GM18505 (cell line): ENCODE measurements around the gene CDAN1.

Experiments
- ATAC-seq: cut with Tn5 transposase; IDR thresholded peaks from one replicate; pipeline ENCODE4 v1.9.1; 2021; ENCODE audit not compliant: unreplicated experiment
- POLR2A ChIP-seq: IDR thresholded peaks from 4 replicates; pipeline ENCODE4 v1.6.1; 2011; ENCODE audit warnings: borderline replicate concordance; ENCODE audit not compliant: insufficient read depth, insufficient read length; ENCODE audit errors: extremely low read depth

CDAN1 gene

DNA sequence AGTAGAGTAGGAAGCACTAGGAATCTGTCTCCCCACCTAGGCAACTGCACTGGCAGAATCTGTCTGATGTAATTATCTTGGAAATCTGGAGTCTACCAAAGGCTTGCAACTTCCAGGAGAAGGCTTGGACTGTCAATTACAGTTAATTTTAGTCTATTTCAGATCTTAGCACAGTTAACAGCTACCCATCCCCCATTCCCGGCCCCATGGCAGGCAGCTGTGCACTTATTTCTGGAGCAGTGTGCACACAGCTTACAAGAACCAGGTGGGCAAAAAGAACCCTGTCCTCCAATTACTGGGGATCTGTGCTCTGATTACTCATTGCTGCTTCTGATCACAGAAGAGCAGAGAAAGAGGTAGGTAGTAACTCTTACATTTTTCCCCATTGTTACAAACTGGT lies 12.3 kb upstream of the CDAN1 start:
- ATAC-seq, result no peak

DNA sequence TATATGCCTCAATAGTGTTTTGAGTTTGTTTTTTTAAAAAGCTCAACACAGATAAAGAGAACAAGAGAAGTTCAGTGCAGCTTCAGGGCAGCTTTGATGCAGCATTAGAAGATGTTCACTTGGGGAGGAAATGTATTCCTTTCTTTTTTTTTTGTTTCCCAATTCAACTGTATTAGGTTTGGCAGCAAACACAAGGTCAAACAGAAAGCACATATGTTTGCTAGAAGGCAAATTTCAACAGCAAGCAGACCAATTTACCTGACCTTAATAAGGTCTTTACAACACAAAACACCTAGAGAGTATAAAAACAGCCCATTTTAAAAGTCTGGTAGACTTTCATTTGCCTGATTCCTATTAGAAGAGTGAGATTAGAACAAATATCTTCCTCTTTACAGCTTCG lies 7.3 kb upstream of the CDAN1 start:
- TF ChIP-seq POLR2A, result no peak
- ATAC-seq, result no peak

More for the DNA sequence above, 12.3 kb upstream of the CDAN1 start:
- TF ChIP-seq POLR2A, result no peak

DNA sequence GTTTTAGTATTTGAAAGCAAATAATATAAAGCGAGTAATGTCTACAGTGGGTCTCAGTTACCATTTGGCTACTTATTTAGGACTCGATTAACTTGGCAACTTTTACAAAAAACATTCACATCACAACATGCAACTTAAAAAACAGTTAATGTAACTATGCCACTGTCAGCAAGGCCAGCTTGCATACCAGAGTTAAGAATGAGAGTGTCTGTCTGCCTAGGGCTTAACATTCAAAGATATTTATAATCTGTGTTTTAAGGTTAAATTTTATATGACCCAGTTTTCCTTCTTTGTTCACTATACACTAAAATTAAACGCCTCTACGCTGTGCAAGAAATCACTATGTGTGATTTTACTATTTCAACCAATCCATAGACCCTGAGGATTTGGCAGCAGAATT lies 5.2 kb upstream of the CDAN1 start:
- no peak for TF ChIP-seq POLR2A
- no peak for ATAC-seq

DNA sequence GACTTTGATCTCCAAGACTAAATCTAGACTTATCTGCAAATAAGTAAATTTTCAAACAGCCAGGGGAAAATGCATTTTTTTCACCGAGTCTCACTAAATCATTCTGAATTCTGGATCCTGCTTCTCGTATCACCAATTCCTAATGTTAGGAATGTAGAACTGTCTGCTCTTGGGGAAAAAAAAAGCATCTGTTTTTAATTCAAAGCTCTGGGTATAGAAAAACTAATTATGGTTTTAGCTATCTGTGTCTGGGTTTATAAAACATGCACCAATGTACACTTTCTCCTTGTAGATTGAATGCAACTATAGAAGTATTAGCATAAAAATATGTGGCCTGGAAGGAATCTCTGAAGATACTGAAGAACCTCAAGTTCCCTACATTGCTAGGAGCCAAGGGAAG lies 4.8 kb upstream of the CDAN1 start:
- no peak for TF ChIP-seq POLR2A
- ATAC-seq, result no peak

DNA sequence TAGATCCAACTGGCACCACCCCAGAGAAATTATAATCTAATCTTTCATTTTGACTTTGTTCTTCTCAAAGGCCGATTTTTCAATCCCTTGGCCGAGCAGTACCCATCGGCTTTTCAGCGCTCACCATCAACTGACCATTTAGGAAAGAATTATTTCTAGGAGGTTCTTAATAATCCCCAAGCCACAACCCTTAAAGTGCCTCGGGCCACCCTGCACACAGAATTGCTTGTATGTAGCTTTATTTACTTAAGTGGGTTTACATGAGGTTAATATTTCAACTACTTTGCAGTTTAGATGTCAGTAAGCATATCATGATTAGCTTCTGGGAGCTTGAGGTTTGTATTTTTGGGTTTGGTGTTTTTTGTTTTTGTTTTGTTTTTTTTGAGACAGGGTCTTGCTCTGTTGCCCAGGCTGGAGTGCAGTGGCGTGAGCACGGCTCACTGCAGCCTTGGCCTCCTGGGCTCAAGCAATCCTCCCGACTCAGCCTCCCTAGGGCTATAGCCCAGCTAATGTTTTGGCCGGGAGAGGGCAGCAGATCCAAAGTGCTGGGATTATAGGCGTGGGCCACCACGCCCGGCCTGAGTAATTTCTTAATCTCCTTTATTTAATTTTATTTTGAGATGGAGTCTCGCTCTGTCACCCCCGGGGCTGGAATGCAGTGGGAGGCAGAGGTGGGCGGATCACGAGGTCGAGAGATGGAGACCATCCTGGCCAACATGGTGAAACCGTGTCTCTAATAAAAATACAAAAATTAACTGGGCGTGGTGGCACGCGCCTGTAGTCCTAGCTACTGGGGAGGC lies 801 bp upstream of the CDAN1 start:
- ATAC-seq, result no peak
- TF ChIP-seq POLR2A, result no peak

DNA sequence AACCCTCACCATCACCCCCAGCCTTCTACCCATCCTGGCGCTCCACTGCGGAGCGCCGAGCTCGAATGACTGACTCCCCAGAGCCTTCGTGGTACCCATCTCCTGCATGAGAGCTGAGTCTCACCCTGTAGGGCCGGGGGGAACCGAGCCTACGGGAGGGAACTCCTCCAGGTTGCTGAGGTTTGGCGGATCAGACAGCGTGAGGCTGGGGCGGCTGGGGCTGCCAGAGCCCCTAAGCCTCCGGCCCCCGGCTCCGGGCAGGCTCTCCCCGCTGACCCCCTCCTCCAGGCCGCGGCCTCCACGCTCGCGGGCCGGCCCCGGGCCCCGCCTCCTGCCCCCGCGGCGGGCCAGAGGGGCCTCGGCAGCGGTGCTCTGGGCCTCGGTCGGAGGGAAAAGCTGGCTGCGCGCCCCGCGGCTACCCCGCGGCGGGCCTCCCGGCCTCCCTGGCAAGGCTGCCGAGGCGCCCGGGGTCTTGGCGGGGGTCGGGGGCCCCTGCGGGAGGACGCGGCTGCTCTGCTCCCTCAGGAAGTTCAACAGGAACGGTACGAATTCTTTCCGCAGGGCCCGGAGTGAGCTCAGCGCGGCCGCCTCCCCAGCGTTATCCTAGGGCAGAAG lies 643 bp downstream of the CDAN1 start:
- TF ChIP-seq POLR2A, result no peak
- peak; percentile 38 for ATAC-seq

DNA sequence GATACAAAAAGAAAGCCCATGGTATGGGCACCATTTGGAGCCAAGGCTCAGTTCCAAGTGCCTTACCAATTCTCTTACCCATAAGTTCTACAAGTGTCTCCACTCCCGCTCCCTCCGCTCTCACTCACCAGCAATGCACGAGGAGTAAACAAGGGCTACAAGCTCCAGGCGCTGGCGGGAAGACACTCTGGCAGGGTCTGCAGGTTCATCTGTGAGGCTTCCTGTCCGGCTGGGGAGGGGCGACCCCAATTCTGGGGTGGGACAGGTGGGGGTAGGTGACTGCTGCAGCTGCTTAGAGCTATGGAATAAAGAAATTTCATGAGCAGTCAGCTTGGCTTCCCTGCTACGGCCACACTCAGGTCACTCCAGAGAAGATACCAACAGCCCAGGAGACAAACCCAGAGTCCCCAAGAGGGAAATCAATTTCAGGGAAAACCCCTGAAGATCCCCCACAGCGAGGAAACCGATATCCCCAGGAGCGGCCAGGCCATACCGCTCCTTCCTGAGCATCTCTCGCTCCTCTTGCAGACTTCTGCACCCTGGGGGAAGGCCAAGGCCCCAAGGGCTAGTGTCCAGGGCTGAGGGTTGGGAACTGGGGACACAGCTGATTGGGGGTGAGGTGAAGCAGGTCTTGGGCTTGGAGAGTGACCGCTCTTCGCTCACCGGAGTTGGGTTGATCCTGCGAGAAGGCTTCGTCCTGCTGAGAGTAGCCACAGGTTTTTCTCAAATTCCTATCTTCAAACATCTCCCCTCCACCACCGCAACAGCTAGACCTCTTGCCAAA lies 1.4 kb downstream of the CDAN1 start:
- no peak for TF ChIP-seq POLR2A
- no peak for ATAC-seq

DNA sequence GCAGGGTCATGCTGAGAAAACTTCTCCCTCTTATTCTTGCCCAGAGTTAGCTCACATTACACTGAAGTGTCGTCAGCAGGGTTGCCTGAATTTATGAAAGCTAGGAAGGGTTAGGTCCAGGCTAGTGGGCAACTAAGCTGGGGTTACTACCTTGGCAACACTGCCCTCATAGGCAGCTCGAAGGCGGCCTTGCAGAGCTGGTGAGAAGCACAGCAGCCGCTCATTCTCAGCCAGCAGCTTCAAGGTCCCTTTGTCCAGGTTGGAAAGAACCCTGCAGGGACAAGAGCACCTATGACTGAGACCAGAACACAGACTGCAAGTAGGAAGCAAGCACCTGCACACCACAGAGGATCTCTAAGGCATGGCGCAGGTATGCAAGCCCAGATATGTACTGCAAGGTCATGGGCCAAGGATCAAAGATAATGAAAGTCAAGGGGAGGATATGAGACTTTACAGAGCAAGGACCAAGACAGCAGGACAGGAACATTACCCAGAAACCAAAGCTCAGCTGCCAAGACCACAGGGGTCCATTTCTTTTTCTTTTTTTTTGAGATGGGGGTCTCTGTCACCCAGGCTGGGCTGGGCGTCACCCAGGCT lies 2.8 kb downstream of the CDAN1 start:
- TF ChIP-seq POLR2A, result no peak
- ATAC-seq, result no peak

DNA sequence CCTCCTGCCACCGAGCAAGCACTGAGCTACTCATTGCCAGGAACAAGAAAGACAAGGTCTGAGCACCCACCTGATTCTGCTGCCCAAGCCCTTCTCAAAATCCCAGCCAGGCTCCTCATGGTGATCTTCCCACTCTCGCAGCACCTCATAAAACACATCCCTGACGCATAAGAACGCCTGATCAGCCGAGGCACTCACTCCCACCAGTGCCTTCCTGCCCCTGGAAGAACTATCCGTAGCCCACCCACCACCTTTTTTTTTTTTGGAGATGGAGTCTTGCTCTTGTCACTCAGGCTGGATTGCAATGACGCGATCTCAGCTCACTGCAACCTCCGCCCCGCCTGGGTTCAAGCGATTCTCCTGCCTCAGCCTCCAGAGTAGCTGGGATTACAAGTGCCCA lies 3.9 kb downstream of the CDAN1 start:
- ATAC-seq, result no peak
- TF ChIP-seq POLR2A, result no peak

DNA sequence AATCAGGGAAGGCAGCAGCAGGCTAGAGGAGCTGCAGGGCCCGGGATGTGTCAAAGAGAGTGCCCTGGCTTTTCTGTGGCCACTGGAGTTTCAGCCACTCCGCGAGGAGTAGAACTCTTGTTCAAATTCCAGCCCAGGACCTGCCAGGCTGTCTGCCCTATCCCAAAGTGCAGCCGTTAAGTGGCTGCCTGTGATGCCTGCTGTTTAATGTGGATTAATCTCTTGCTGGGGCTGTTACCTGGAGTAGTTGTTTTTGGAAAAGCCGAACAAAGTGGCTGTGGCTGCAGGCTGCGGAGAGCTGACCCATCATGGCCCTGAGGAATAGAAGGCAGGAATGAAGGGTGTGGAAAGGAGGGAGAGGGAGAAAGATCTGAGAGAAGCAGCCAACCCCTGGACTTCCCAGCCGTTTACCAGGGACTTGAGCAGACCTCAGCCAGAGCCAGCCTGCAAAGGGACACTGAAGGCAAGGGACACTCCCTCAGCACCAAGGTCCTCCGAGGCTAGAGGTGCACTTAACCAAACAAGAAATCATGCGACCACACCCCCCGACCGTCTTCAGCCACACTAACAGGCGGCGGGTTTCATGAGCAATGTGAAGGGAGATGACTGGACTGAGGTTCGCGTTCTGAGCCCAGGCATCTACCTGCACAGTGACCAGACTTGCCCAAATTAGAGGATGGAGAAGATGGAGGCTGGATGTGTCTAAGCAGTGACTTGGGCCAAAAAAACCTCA lies 4.7 kb downstream of the CDAN1 start:
- ATAC-seq, result no peak

DNA sequence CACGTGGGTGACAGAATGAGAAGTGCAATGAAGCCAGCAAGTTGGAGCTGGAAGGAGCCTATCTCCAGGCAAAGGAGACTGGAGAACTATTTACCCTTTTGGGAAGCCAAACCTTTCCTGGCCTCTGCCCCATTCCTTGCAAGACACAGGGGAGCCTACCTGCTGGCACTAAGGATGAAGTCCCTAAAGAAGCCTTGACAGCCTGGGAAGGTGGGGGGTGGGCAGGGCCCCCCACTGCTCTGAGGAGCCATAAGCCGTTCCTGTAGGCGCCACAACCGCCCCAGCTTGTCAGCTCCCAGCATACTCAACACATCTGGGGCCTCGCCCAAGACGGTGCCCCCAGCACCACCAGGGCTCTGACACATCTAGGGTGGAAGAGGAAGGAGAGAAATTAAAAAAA lies 5.5 kb downstream of the CDAN1 start:
- no peak for TF ChIP-seq POLR2A
- ATAC-seq, result no peak

More for the DNA sequence above, 4.7 kb downstream of the CDAN1 start:
- TF ChIP-seq POLR2A, result no peak

DNA sequence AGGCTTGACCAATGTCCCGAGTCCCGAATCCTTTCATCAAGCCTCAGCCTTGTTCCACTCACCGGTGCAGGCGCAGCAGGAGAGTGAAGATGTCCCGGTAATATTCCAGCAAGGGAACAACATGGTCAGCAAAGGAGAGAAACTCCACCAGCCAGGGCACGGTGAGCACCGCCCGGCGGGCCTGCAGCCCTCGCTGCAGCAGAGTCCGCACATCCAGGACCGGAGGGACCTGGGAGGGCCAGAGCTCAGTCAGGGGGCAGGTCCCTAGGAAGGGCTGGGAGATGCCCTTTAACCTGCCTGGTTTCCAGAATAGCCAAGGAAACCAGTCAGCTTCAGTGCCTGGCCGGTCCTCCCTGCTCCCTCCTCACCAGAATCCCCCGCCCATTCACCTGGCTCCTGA lies 6.4 kb downstream of the CDAN1 start:
- no peak for ATAC-seq
- no peak for TF ChIP-seq POLR2A

DNA sequence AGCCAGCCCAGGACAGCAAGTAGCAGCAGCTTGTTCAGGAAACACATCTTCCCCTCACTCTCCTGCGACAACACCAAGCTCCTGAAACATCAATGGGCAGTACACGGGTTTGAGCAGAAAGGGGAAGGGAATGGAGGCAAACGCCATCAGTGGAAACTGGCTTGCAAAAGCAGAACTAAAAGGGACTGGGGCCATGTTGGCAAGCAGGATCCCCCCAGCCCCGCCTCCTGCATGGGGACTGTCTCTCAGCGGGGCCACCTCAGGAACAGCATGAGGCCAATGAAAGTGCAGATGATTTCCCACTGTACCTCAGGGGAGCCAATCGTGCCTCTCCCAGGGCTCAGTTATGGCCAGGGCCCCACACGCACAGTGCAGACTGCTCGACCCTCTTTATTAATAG lies 6.8 kb downstream of the CDAN1 start:
- no peak for TF ChIP-seq POLR2A
- no peak for ATAC-seq

DNA sequence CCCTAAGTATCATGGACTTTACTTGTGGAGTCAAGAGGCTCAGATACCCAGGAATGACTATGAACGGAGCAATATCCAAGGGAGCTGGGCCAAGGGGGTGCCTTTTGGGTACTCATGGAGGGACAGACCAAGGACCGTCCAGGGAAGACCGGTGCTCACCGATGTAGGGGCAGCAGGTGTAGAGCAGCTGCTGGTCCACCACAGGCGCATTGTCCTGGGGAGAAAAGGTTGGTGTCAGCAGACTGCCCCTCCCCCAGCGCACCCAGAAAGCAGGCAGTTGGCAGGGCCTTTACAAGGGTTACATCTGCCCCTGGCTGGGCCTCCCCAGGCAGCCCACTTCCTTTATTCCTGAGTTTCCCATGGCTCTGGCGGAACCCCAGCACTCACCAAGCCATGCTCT lies 7.5 kb downstream of the CDAN1 start:
- no peak for TF ChIP-seq POLR2A
- no peak for ATAC-seq

DNA sequence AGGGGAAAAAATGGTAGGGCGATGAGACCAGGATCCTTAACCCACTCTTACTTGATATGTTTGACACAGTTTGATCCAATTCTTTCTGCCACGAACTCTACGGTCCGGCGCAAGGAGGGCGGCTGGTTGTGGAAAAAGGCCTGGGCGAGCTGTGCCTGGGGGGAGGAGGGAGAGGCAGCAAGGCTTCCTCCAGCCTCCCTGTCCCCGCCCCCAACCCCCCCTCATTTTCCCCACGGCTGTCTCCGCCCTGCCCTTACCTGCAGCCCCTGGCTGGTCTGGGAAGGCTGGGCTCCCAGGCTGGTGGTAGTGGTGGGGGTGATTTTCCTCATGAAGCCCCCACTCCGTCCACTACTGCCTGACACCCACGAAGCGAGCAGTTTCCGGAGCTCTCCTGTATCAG lies 8.0 kb downstream of the CDAN1 start:
- ATAC-seq, result no peak
- TF ChIP-seq POLR2A, result no peak
